Fibroblast of pulmonary artery (primary cell): ENCODE data around the gene TEAD1.

Source experiments
- DNase-seq: peaks from one replicate; pipeline ENCODE4 v3.0.0-alpha.2; 2010; ENCODE audit warnings: low read depth
- H3K4me3 ChIP-seq: replicated peaks from 2 replicates; pipeline ENCODE4 v1.5.1; 2011; ENCODE audit warnings: low read depth, mild to moderate bottlenecking, control low read depth, low read length, moderate library complexity
- TF ChIP-seq, protein P1 (sequence below): IDR thresholded peaks from 2 replicates; pipeline ENCODE4 v1.5.1; 2011; ENCODE audit warnings: mild to moderate bottlenecking, control low read depth, low read length, inconsistent platforms; ENCODE audit errors: missing control alignments

The TEAD1 gene

DNA sequence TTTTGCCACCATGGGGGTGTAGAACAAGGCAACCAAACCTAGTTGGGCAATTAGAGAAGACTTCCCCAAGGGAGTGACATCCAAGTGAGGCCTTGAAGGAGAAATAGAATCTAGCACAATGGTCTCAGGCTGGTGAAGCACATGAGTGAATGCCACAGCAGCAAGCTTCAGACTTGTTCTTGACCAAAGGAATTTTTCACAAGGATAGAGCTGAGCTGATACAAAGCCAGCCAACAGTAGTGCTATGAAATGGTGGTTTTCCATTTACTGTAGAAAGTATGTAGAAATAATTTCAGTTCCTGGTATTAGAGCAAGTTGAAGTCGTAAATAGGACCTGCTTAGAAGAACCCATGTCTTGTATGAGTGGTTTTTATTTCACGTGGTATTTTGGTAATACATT is 186.6 kb downstream of the TEAD1 start:
- no peak overlapping the region for H3K4me3 ChIP-seq
- TF ChIP-seq, protein P1, sequence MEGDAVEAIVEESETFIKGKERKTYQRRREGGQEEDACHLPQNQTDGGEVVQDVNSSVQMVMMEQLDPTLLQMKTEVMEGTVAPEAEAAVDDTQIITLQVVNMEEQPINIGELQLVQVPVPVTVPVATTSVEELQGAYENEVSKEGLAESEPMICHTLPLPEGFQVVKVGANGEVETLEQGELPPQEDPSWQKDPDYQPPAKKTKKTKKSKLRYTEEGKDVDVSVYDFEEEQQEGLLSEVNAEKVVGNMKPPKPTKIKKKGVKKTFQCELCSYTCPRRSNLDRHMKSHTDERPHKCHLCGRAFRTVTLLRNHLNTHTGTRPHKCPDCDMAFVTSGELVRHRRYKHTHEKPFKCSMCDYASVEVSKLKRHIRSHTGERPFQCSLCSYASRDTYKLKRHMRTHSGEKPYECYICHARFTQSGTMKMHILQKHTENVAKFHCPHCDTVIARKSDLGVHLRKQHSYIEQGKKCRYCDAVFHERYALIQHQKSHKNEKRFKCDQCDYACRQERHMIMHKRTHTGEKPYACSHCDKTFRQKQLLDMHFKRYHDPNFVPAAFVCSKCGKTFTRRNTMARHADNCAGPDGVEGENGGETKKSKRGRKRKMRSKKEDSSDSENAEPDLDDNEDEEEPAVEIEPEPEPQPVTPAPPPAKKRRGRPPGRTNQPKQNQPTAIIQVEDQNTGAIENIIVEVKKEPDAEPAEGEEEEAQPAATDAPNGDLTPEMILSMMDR: no peak
- DNase-seq: no peak

DNA sequence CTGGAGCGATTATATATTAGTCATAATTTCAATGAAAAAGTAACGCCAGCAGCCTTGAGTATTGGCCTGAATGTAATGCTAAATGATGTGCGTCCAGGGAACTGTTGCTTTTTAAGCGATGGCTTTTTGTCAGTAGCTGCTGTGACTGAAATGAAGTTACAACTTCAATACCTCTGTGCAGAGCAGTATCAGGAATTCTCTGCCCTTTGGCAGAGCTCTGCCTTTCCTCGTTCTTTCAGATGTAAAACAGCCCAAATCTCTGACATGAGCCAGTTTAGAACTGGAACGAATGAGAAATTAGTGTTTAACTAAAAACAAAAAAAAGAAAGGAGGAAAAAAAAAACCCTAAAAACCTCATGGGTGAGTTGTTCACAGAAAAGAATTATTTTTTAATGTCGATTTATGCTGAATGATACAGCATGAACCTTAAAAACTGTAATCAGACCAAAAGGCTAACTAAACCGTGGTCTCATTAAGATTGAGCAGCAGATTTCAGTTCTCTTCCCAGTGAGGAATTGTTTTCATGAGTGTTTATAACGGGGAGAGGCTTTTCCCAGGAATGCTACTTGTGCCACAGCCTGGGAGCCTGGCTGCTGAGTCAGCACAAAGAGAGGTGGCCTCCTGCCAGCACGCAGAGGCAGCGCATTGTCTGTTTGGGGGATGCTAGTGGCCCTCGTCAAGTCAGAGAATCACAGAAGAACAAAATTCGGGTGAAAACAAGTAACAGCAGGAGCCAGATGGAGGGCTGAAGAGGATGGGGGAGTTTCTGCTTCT is 188.7 kb downstream of the TEAD1 start:
- DNase-seq: peak; percentile 91

DNA sequence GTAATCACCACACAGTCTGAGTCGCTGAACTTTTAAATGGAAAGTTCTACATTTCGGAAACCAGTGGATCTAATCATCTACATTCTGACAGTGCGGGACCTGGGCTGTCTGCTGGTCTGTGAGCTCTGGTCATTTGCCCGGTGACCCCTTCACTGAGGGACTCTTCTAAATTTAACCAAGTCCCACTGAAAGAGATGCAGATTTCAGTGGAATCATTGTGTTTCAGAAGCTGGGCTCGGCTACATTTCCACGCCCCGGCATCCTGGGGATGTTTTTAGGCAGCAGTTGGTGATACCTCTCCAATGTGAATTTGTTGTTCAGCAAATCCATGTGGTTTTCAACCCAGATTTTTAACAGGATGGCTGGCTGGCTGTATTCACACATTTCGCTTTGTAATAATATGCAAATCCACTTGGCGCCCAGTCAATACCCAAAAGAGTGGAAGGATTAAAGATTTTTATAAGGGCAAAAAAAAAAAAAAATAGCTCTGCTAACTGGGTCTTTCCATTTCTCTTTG is 189.4 kb downstream of the TEAD1 start:
- no peak overlapping the region for H3K4me3 ChIP-seq
- DNase-seq: no peak
- TF ChIP-seq, protein P1: no peak

More for the DNA sequence above, 188.7 kb downstream of the TEAD1 start:
- no peak overlapping the region for H3K4me3 ChIP-seq
- TF ChIP-seq, protein P1: no peak

DNA sequence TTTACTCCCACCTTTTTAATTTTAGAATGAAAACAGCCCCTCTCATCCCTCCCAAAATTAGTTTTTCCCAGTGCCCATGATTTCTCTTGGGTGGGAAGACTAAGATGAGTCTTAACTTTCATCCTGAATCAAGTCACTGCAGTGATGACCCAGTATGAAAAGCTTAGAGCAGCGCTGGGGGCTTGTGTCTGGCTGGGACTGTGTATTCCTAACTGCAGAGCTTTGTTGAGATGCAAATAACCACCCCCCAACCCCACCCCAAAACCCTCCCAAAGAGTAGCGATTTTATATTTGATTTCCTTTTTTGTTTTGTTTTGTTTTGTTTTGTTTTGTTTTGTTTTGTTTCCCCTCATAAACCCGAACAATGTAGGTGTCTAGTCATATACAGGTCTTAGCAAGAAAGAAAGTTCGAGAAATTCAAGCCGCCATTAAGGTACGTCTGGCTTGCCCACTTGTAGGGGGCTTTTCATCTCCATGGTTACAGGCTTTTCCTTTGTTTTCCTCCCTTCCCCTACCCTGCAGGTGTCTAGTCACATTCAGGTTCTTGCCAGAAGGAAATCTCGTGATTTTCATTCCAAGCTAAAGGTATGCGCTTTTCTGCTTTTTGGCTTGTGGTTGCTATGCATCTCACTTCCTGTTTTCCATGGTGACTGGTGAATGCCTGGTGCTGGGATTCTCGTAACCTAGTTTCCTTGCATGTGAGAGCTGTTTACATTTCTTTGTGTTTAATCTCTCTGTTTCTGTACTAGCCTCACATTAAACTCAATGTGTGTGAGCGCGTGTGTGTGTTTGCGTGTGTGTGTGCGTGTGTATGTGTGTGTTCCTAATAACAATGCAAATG is 190.3 kb downstream of the TEAD1 start:
- no peak overlapping the region for H3K4me3 ChIP-seq
- peak; percentile 91 for DNase-seq
- TF ChIP-seq, protein P1: no peak

DNA sequence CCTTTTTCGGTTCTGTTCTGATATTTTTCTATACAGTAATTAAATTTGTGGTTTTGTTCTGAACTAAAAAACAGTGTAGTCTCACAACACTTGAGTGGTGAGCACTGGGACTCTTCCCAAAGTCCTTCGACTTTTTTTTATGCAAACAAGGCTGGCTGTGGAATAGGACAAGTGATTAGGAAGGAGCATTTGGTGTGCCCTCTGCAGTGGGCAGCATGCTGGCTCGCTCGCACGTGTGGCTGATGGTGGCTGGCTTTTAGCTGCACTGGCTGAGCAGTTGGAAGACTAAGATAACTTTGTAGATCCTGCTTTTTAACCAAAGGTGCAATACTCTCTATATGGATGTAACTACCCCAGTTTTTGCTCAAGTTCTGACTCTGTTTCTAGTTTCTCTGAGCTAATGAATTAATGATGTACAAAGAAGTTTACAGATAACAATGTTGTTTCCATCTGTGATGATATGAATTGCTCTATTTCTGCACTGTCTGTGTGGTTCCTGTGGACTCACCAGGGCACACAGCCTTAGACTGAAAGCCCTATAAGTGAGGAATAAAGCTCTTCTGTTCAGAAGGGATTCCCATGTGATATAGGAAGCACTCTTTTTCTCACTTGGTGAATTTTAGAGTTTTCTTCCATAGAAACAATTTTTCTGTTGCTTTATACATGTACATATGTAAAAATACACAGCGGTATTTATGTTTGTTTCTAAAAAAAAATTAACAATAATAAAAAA is 191.8 kb downstream of the TEAD1 start:
- TF ChIP-seq, protein P1: no peak
- no peak overlapping the region for H3K4me3 ChIP-seq
- no peak for DNase-seq

DNA sequence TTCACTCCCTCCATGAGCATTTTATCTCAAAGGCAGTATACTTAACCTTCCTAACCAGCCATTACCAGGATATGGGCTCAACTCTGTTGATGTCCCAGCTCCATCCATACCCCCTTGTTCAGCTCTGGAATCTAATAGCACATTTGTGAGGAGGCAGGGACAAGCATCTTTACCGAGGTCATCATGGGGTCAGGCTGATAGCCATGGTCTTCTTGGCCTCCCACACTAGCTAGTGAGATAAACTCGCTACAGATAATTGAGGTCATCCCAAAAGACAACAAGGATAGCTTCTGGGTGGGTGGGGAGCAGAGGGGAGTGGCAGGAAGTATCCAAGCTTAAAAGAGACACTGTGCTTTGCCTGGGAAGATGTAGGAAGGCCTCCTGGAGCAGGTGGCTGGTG is 193.3 kb downstream of the TEAD1 start:
- H3K4me3 ChIP-seq: no peak overlapping the region
- no peak for DNase-seq
- TF ChIP-seq, protein P1: no peak
